Stimulated activated CD8-positive, alpha-beta memory T cell treated with anti-CD3 and anti-CD28 coated beads, Interleukin-7, amount 100 ng/mL, for 48 hours (primary cell): ENCODE results near the gene RNF10.
"Not testable (repeated sequence)": the region's sequence is repeated elsewhere in the genome, so short reads cannot be mapped to it uniquely, and the experiment has no call there.

Source experiments
- DNase-seq, 2 donors: peaks; one replicate each; pipeline ENCODE4 v3.0.0-alpha.2; 2020; ENCODE audit warnings: low read depth in 1 of 2; ENCODE audit errors: extremely low read depth in 1 of 2

The RNF10 gene

DNA sequence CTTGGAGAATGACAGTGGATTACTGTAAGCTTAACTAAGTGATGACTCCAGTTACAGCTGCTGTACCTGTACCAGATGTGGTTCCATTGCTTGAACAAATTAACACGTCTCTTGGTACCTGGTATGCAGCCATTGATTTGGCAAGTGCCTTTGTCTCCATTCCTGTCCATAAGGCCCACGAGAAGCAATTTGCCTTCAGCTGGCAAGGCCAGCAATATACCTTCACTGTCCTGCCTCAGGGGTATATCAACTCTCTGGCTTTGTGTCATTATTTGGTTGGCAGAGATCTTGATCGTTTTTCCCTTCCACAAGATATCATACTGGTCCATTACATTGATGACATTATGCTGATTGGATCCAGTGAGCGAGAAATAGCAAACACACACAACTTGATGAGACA, 76.4 kb downstream of the RNF10 start:
- no peak for DNase-seq

DNA sequence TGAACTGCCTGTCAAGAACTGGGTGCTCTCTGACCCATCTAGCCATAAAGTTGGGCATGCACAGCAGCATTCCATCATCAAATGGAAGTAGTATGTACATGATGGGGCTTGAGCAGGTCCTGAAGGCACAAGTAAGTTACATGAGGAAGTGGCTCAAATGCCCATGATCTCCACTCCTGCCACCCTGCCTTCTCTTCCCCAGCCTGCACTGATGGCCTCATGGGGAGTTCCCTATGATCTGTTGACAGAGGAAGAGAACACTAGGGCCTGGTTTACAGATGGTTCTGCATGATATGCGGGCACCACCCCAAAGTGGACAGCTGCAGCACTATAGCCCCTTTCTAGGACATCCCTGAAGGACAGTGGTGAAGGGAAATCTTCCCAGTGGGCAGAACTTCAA, 77.4 kb downstream of the RNF10 start:
- not testable (repeated sequence) for DNase-seq

DNA sequence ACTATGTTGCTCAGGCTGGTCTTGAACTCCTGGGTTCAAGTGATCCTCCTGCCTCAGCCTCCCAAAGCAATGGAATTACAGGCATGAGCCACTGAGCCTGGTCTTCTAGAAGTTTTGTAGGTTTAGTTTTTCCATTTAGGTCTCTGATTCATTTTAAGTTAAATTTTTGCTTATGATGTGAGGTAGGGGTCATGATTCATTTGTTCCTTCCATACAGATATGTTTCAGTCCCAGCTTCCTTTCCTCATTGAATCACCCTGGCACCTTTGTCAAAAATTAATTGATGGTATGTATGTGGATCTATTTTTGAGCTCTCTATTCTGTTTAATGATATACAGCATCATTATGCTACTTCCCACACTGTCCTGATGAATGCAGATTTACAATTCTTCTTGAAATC, 80.7 kb downstream of the RNF10 start:
- no peak for DNase-seq

DNA sequence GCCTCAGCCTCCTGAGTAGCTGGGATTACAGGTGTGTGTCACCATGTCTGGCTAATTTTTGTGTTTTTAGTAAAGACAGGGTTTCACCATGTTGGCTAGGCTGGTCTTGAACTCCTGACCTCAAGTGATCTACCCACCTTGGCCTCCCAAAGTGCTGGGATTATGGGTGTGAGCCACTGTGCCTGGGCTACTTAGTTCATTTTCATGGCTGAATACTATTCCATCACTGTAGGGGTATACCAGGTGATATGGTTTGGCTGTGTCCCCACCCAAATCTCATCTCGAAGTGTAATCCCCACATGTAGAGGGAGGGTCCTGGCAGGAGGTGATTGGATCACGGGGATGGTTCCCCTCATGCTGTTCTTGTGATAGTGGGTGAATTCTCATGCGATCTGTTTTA, 83.0 kb downstream of the RNF10 start:
- DNase-seq, result not testable (repeated sequence)

DNA sequence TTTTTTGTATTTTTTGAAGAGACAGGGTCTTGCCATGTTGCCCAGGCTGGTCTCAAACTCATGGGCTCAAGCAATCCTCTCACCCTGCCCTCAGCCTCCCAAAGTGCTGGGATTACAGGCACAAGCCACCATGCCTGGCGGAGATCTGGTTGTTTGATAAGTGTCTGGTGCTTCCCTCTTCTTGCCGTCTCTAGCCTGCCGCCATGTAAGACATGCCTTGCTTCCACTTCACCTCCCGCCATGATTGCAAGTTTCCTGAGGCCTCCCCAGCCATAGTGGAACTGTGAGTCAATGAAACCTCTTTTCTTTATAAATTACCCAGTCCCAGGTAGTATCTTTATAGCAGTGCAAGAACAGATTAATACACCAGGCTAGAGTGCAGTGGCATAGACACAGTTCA, 83.6 kb downstream of the RNF10 start:
- DNase-seq, result not testable (repeated sequence)

DNA sequence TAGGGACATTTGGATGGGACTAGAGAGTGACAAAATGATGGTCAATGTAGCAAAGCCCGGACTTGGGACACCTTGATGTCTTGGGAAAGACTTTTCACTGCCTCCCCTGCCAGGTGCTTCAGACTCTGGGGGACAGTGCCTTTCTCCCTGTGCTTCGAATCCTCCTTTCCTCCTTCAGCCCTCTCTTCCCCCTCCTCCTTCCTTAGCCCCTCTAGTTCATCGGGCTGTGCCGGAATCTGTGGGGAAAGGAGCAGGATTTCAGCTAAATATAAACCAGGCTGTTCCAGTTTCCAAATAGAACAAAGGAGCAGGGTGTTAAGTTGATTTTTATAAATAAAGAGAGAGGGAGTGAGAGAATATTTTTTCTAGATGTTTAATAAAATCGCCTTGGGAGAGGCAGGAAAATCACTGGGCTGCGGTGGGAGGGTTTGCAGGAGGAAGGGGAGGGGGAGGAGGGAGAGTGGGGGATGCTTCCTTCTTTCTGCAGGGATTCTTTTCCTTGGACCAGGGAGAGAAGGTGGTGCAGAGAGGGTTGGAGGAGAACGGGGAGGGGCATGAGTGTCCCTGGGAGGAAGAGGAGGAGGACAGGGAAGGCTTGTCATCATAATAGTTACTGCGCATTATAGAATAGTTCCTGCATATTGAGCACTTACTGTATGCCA, 84.9 kb downstream of the RNF10 start:
- no peak for DNase-seq

DNA sequence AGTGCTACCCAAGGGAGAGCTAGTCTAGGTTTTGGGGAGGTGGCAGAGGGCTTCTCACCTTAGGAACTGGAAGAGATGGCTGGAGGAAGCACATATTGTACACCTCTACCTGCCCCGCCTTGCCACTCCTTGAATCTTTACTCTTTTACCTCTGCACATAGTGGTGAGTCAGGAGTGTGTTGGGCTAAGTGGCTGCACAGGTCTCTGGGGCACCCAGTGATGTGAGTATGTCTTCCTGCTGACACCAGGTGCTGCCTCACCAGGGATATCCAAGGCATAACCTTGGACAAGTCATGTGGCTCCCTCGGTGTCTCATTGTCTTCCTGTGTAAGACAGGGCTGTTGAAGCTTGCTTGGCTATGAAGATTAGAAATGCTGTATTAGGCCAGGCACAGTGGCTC, 86.5 kb downstream of the RNF10 start:
- DNase-seq, result no peak

DNA sequence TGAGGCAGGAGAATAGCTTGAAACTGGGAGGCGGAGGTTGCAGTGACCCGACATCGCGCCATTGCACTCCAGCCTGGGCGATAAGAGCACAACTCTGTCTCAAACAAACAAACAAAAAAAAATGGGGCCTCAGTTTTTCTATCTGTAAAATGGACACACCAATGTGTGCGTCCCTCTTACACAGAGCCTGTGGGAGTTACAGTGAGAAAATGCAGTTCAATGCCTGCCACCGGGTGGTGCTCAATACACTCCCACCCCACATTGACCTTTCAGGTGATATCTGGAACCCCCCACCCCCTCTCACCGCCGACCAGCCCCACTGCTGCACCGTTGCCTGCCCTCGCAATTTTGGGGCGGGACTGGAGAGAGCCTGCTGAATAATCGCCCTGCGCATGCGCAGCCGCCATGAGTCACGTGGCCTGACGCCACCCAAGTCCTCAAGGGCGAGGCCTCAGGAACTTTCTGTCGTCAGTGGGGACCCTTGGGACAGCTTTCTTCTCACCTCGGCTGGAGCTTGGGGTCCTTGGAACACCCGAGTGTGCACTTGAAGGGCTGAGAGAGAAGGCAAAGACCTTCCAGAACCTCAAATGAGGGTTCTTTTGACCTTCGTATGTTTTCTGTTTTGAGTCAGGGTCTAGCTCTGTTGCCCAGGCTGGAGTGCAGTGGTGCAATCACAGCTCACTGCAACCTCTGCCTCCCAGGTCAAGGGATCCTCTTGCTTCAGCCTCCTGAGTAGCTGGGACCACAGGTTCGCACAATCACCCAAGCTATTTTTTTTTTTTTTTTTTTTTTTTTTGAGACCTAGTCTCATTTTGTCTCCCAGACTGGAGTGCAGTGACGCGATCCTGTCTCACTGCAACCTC, 91.6 kb downstream of the RNF10 start:
- no peak for DNase-seq
